CD4-positive, alpha-beta memory T cell (primary cell): ENCODE measurements around the gene CFAP65. TPM values are rescaled to one million over a fixed set of nuclear protein-coding genes. Genes with fewer than 3 reads are reported as not detected.

ENCODE experiments used
- CTCF ChIA-PET: fragments of 350-600 bp; sonication (Branson Sonifier 250); formaldehyde crosslinking; loops from one replicate; lab custom pipeline; 2021; ENCODE audit warnings: inconsistent platforms; ENCODE audit not compliant: partially characterized antibody; lab: Charles Lee
- POLR2A ChIA-PET: fragments of 350-600 bp; sonication (Branson Sonifier 250); formaldehyde crosslinking; loops from one replicate; lab custom pipeline; 2021; ENCODE audit not compliant: partially characterized antibody; lab: Charles Lee
- DNase-seq, 5 donors: peaks; one replicate each; pipeline versions ENCODE4 v3.0.0 to v3.0.0-alpha.2; 2020 to 2022; ENCODE audit warnings: mixed read lengths in 1 of 5
- H3K27ac ChIP-seq: one replicate; pipeline ENCODE4 v1.7.0; 2013; ENCODE audit warnings: low read depth, low read length
- H3K27me3 ChIP-seq: 2 replicates; pipeline ENCODE4 v1.7.0; 2013; ENCODE audit warnings: mild to moderate bottlenecking, low read length, moderate library complexity; ENCODE audit not compliant: insufficient read depth
- H3K36me3 ChIP-seq: 2 replicates; pipeline ENCODE4 v1.7.0; 2013; ENCODE audit warnings: mild to moderate bottlenecking, low read length, moderate library complexity; ENCODE audit not compliant: insufficient read depth
- H3K4me1 ChIP-seq: 2 replicates; pipeline ENCODE4 v1.7.0; 2013; ENCODE audit warnings: mild to moderate bottlenecking, low read length, moderate library complexity; ENCODE audit not compliant: insufficient read depth
- H3K4me3 ChIP-seq, 2 donors: one replicate each; pipeline ENCODE4 v1.7.0; 2013; ENCODE audit warnings: low read length in 2 of 2, mild to moderate bottlenecking in 1 of 2
- H3K9me3 ChIP-seq, 2 donors: one replicate each; pipeline ENCODE4 v1.7.0; 2013; ENCODE audit warnings: low read length in 2 of 2, control low read depth in 1 of 2; ENCODE audit not compliant: control insufficient read depth in 1 of 2
- H3K27ac Mint-ChIP-seq, 7 donors: one replicate each; pipeline ENCODE4 v1.8.0; 2020 to 2021; ENCODE audit warnings: mixed read lengths in 7 of 7, mild to moderate bottlenecking in 6 of 7, inconsistent platforms in 3 of 7, moderate library complexity in 3 of 7
- H3K27me3 Mint-ChIP-seq, 2 donors: one replicate each; pipeline ENCODE4 v1.8.0; 2020 to 2021; ENCODE audit warnings: mixed read lengths in 2 of 2
- H3K36me3 Mint-ChIP-seq, 2 donors: one replicate each; pipeline ENCODE4 v1.8.0; 2020 to 2021; ENCODE audit warnings: mixed read lengths in 2 of 2, inconsistent platforms in 1 of 2, mild to moderate bottlenecking in 1 of 2
- H3K4me1 Mint-ChIP-seq, 4 donors: one replicate each; pipeline ENCODE4 v1.8.0; 2020 to 2021; ENCODE audit warnings: mixed read lengths in 4 of 4, mild to moderate bottlenecking in 1 of 4
- H3K4me3 Mint-ChIP-seq, 8 donors: one replicate each; pipeline ENCODE4 v1.8.0; 2020 to 2021; ENCODE audit warnings: mixed read lengths in 8 of 8, mild to moderate bottlenecking in 7 of 8, moderate library complexity in 6 of 8, inconsistent platforms in 3 of 8
- H3K9me3 Mint-ChIP-seq, 8 donors: one replicate each; pipeline ENCODE4 v1.8.0; 2020 to 2021; ENCODE audit warnings: mixed read lengths in 8 of 8, mild to moderate bottlenecking in 5 of 8, inconsistent platforms in 3 of 8, moderate library complexity in 1 of 8
- intact Hi-C: fragments of 100-400 bp; cut with micrococcal nuclease; formaldehyde crosslinking; loops from one replicate; pipeline ENCODE4 v1.15.1; 2023
- polyA plus RNA-seq, 2 donors: library from polyadenylated mRNA; unstranded; fragments of 300-500 nt; fragmentation: Illumina TruSeq; gene quantifications; one replicate each; pipeline ENCODE4 v1.2.3, GENCODE V29; 2021
- total RNA-seq, 2 experiments: library from RNA; stranded (reverse); gene quantifications; one replicate each; pipeline ENCODE4 v1.2.3, GENCODE V29; 2021

Gene CFAP65
- total and polyA plus RNA-seq, 4 experiments from 2014 or later: not detected

GRCh38 chr2:218963601-218964000 lies 77.7 kb downstream of the CFAP65 start:
- Mint-ChIP-seq H3K27ac (peak overlapping the region in 1 of 7 donors; percentile 49), H3K4me3 (no peak overlapping the region), H3K36me3 (no peaks in the 10 kb centered on the region), H3K9me3 (peaks cover 0 to 8% (median 1%) of the 10 kb centered on the region in 8 donors), H3K4me1 (peaks cover 8 to 30% (median 14%) of the 10 kb centered on the region in 4 donors), H3K27me3 (peaks cover 53 to 54% of the 10 kb centered on the region in 2 donors)
- H3K4me1 ChIP-seq: peaks cover 27% of the 10 kb centered on the region
- H3K27ac ChIP-seq: no peak overlapping the region
- ChIA-PET CTCF (no interaction called here), POLR2A (no interaction called here)
- H3K27me3 ChIP-seq: peaks cover 41% of the 10 kb centered on the region
- intact Hi-C loops: no loop called here
- no peak for DNase-seq
- no peaks in the 10 kb centered on the region for H3K9me3 ChIP-seq
- no peak overlapping the region for H3K4me3 ChIP-seq
- no peaks in the 10 kb centered on the region for H3K36me3 ChIP-seq

- Mint-ChIP-seq H3K27ac (peak overlapping the region in 1 of 7 donors; percentile 27), H3K4me1 (peaks cover 8 to 31% (median 17%) of the 10 kb centered on the region in 4 donors), H3K4me3 (peak overlapping the region in 2 of 8 donors; percentile 30 to 52), H3K9me3 (peaks cover 0 to 8% (median 1%) of the 10 kb centered on the region in 8 donors), H3K36me3 (no peaks in the 10 kb centered on the region), H3K27me3 (peaks cover 56% of the 10 kb centered on the region in 2 donors)
- H3K27ac ChIP-seq: no peak overlapping the region
- intact Hi-C loops: no loop called here
- ChIA-PET CTCF (no interaction called here), POLR2A (no interaction called here)
- H3K9me3 ChIP-seq: no peaks in the 10 kb centered on the region
- H3K36me3 ChIP-seq: no peaks in the 10 kb centered on the region
- H3K4me3 ChIP-seq: no peak overlapping the region
- H3K4me1 ChIP-seq: peaks cover 27% of the 10 kb centered on the region
- peak; percentile 46 to 59 (median 53) for DNase-seq
- H3K27me3 ChIP-seq: peaks cover 47% of the 10 kb centered on the region
Observed at GRCh38 chr2:218962859-218963492, 78.3 kb downstream of the CFAP65 start.

GRCh38 chr2:218961651-218962570 lies 79.4 kb downstream of the CFAP65 start:
- DNase-seq: no peak
- CTCF ChIA-PET: no interaction called here
- intact Hi-C loops: no loop called here
- Mint-ChIP-seq H3K9me3 (peaks cover 0 to 8% (median 1%) of the 10 kb centered on the region in 8 donors), H3K4me3 (peak overlapping the region in 3 of 8 donors; percentile 10 to 56 (median 30)), H3K27me3 (peaks cover 61 to 62% of the 10 kb centered on the region in 2 donors), H3K4me1 (peaks cover 8 to 31% (median 19%) of the 10 kb centered on the region in 4 donors), H3K27ac (no peak overlapping the region), H3K36me3 (no peaks in the 10 kb centered on the region)
- peaks cover 27% of the 10 kb centered on the region for H3K4me1 ChIP-seq
- peaks cover 48% of the 10 kb centered on the region for H3K27me3 ChIP-seq
- POLR2A ChIA-PET: no interaction called here
- H3K27ac ChIP-seq: no peak overlapping the region
- H3K36me3 ChIP-seq: no peaks in the 10 kb centered on the region
- no peak overlapping the region for H3K4me3 ChIP-seq
- no peaks in the 10 kb centered on the region for H3K9me3 ChIP-seq

GRCh38 chr2:218961229-218961628 lies 80.1 kb downstream of the CFAP65 start:
- H3K36me3 Mint-ChIP-seq: no peaks in the 10 kb centered on the region
- Histone ChIP-seq H3K9me3 (no peaks in the 10 kb centered on the region), H3K4me1 (peaks cover 27% of the 10 kb centered on the region), H3K4me3 (no peak overlapping the region), H3K36me3 (no peaks in the 10 kb centered on the region), H3K27ac (no peak overlapping the region), H3K27me3 (peaks cover 48% of the 10 kb centered on the region)
- POLR2A ChIA-PET: no interaction called here
- peaks cover 8 to 31% (median 19%) of the 10 kb centered on the region in 4 donors for H3K4me1 Mint-ChIP-seq
- peak overlapping the region in 7 of 8 donors; percentile 31 to 75 (median 59) for H3K4me3 Mint-ChIP-seq
- H3K27ac Mint-ChIP-seq: peak overlapping the region in 2 of 7 donors; percentile 2 to 6
- CTCF ChIA-PET: interaction anchor here (0.9 kb wide), 1 partner anchor 9 kb away, joined by 3 read pairs; no protein-coding TSS in a partner anchor
- peaks cover 0 to 8% (median 1%) of the 10 kb centered on the region in 8 donors for H3K9me3 Mint-ChIP-seq
- H3K27me3 Mint-ChIP-seq: peaks cover 61 to 66% of the 10 kb centered on the region in 2 donors
- no peak for DNase-seq
- intact Hi-C loops: no loop called here

- Mint-ChIP-seq H3K27ac (no peak overlapping the region), H3K36me3 (no peaks in the 10 kb centered on the region), H3K9me3 (peaks cover 0 to 8% (median 1%) of the 10 kb centered on the region in 8 donors), H3K4me3 (peak overlapping the region in 6 of 8 donors; percentile 21 to 75 (median 58)), H3K4me1 (peaks cover 8 to 31% (median 19%) of the 10 kb centered on the region in 4 donors), H3K27me3 (peaks cover 58 to 62% of the 10 kb centered on the region in 2 donors)
- peaks cover 48% of the 10 kb centered on the region for H3K27me3 ChIP-seq
- POLR2A ChIA-PET: no interaction called here
- H3K27ac ChIP-seq: no peak overlapping the region
- peaks cover 27% of the 10 kb centered on the region for H3K4me1 ChIP-seq
- intact Hi-C loops: no loop called here
- no peaks in the 10 kb centered on the region for H3K36me3 ChIP-seq
- no peak for DNase-seq
- CTCF ChIA-PET: interaction anchor here (0.9 kb wide), 1 partner anchor 8 kb away, joined by 3 read pairs; no protein-coding TSS in a partner anchor
- H3K9me3 ChIP-seq: no peaks in the 10 kb centered on the region
- no peak overlapping the region for H3K4me3 ChIP-seq
Observed at GRCh38 chr2:218960309-218961165, 80.8 kb downstream of the CFAP65 start.

GRCh38 chr2:218959761-218960308 lies 81.5 kb downstream of the CFAP65 start:
- Mint-ChIP-seq H3K4me3 (peak overlapping the region in 1 of 8 donors; percentile 34), H3K9me3 (peaks cover 0 to 8% (median 1%) of the 10 kb centered on the region in 8 donors), H3K36me3 (no peaks in the 10 kb centered on the region), H3K27ac (no peak overlapping the region), H3K27me3 (peaks cover 59 to 61% of the 10 kb centered on the region in 2 donors), H3K4me1 (peaks cover 8 to 31% (median 19%) of the 10 kb centered on the region in 4 donors)
- Histone ChIP-seq H3K9me3 (no peaks in the 10 kb centered on the region), H3K27me3 (peaks cover 48% of the 10 kb centered on the region), H3K36me3 (no peaks in the 10 kb centered on the region), H3K4me1 (peaks cover 27% of the 10 kb centered on the region), H3K4me3 (no peak overlapping the region), H3K27ac (no peak overlapping the region)
- CTCF ChIA-PET: no interaction called here
- POLR2A ChIA-PET: no interaction called here
- intact Hi-C loops: no loop called here
- DNase-seq: no peak
